HG02610 (cell line): ENCODE results near the gene ARF1.

Experiments
- ATAC-seq: cut with Tn5 transposase; IDR thresholded peaks from one replicate; pipeline ENCODE4 v1.9.1; 2021; ENCODE audit warnings: mild to moderate bottlenecking, moderate library complexity; ENCODE audit not compliant: unreplicated experiment

The ARF1 gene

GRCh38 chr1:228048659-228049298 lies 33.7 kb upstream of the ARF1 start:
- no peak for ATAC-seq

GRCh38 chr1:228050571-228051231 lies 31.8 kb upstream of the ARF1 start:
- ATAC-seq = no peak

GRCh38 chr1:228058172-228058948 lies 24.1 kb upstream of the ARF1 start:
- no peak for ATAC-seq

- ATAC-seq = no peak
Observed at GRCh38 chr1:228058949-228059633, 23.4 kb upstream of the ARF1 start.

- ATAC-seq = no peak
Observed at GRCh38 chr1:228059634-228060457, 22.7 kb upstream of the ARF1 start.

GRCh38 chr1:228060458-228061190 lies 21.9 kb upstream of the ARF1 start:
- ATAC-seq = no peak

- no peak for ATAC-seq
Observed at GRCh38 chr1:228061411-228062084, 21.0 kb upstream of the ARF1 start.

- no peak for ATAC-seq
Observed at GRCh38 chr1:228062085-228062791, 20.3 kb upstream of the ARF1 start.

GRCh38 chr1:228062812-228063211 lies 19.7 kb upstream of the ARF1 start:
- ATAC-seq = no peak

GRCh38 chr1:228063251-228064191 lies 19.0 kb upstream of the ARF1 start:
- no peak for ATAC-seq

- ATAC-seq = no peak
Observed at GRCh38 chr1:228064296-228064695, 18.2 kb upstream of the ARF1 start.

GRCh38 chr1:228064741-228065542 lies 17.6 kb upstream of the ARF1 start:
- ATAC-seq = no peak

GRCh38 chr1:228065543-228066347 lies 16.8 kb upstream of the ARF1 start:
- ATAC-seq = no peak

- no peak for ATAC-seq
Observed at GRCh38 chr1:228066416-228066815, 16.1 kb upstream of the ARF1 start.

GRCh38 chr1:228066891-228067654 lies 15.4 kb upstream of the ARF1 start:
- ATAC-seq = no peak
